Measurements from ENCODE around the gene FBXO42.
A peak's percentile ranks its signal among the peaks of the same experiment; 100 is the strongest.

FBXO42 gene

GRCh38 chr1:16351994-16352841, at the start of gene FBXO42:
Gene FBXO42 (minus strand): TSS chr1:16352480. CDS start chr1:16315418, 37,062 bp downstream.
- peak; percentile 91 for DNase-seq

DNA sequence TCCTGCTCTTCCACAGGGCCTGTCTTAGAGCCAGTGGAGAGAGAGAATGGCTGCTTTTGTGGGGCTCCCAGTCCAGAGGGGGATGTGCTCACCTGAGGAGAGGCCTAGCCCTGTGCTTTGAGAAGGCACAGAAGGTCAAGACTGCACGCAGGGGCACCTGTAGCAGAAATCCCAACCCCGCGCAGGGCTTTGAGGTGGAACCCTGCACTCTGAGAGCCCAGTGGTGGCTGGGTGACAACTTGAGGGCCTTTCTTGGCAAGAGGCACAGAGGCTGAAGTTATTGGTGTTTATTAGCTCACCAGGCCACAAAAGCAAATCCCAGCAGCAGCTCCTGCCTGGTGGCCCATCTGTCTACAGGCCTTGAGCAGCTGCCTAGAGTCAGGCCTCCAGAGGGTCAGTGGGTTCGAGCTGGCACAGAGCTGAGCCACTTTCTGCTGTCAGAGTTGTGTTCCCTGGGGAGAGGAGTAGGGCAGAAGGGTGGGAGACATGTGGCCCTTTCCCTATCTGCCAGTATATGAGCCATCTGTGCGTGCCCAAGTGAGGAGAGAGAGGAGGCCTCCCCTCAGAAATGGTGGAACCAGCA, 46.2 kb upstream of the FBXO42 start:
- DNase-seq, result no peak

GRCh38 chr1:16397120-16397519, 44.8 kb upstream of the FBXO42 start:
- no peak for DNase-seq

- DNase-seq, result peak; percentile 32
Observed at GRCh38 chr1:16396591-16396990, 44.3 kb upstream of the FBXO42 start.

GRCh38 chr1:16394977-16395376, 42.7 kb upstream of the FBXO42 start:
- no peak for DNase-seq

- DNase-seq, result no peak
Observed at GRCh38 chr1:16393570-16394521, 41.6 kb upstream of the FBXO42 start.

- no peak for DNase-seq
Observed at GRCh38 chr1:16392740-16393569, 40.7 kb upstream of the FBXO42 start.

GRCh38 chr1:16391411-16391810, 39.1 kb upstream of the FBXO42 start:
- DNase-seq, result no peak

GRCh38 chr1:16387201-16388188, 35.2 kb upstream of the FBXO42 start:
- DNase-seq, result peak; percentile 30

DNA sequence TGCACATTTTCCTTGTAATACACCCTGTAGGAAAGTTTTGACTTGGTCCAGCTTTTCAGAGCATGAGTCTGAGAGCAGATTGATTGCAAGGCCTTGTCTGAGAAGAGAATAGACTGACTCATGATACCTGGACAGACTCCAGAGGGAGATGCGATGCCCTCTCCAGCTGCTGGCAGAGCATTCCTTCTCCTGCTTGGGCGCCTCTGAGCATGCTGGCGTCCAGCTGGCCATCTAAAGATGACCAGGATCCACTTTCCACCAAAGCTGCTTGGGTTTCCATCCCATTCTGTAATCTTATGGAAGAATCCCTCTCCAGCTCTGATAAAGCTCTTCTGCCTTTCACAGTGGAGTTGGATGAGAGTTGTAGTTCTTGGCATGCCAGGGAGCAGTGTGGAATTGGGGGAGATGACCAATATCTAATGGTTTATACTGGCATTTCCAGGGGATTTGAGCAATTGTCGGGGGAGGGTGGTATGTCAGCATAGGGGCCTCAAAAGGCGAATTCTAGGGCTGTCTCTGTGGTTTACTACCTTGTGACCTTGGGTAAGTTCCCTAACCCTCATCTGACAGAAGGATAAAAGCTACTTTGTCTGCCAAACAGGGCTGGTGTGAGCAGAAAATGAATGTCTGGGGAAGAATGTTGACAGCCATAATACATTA, 34.3 kb upstream of the FBXO42 start:
- no peak for DNase-seq

DNA sequence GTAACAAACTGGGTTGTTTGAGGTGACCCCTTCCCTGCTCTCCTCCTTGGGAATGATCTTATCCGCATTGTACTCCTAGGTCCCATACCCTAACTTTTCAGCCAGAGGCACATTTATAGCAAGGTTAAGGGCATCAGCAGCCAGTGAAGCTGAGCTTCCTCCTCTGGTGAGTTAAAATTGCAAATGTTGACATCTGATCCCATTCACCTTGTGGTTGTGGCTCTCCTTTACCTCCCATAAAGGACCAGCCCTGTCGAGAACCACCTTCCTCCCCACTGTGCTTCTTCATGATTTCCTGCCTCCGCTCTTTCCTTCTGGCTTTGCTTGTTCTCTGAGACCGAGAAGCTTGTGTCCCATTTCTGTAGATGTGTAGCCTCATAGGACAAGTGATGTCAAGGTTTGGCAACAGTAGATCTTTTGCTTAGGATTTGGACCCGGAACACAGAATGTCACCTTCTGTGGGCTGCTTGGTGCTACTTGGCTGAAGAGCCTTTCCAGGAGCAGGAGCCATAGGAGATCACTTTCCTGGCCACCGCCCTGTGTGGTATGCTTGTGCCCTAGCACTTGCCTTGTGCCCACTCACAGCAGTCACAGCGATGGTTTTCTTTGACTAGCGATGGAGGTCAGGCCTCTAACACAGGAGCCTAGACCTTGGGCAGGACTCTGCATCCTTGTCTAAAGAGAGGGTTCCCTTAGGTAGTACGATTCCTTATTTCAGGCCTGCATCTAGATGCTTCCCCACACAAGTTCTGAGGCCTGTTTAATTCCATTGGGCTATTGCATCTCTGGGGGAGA, 33.6 kb upstream of the FBXO42 start:
- DNase-seq, result no peak

DNA sequence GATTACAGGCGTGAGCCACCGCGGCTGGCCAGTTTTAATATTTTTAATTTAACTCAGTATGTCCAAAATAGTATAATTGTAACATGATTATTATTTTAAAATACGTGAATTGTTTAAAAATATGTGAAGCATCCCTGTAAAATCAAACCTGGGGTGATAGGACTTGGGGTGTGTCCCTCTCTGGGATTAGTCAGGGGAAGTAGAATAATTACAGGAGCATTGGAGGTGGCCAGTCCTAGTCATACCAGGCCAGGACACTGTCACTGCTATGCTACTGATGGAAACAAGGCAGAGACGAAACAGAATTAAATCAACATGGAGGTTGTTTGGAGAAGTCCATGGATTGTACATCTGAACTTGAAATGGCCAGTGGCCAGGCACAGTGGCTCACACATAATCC, 31.6 kb upstream of the FBXO42 start:
- DNase-seq, result no peak

GRCh38 chr1:16380868-16381267, 28.6 kb upstream of the FBXO42 start:
- no peak for DNase-seq

GRCh38 chr1:16378443-16378842, 26.2 kb upstream of the FBXO42 start:
- no peak for DNase-seq

- no peak for DNase-seq
Observed at GRCh38 chr1:16376971-16377370, 24.7 kb upstream of the FBXO42 start.

GRCh38 chr1:16375521-16376340, 23.5 kb upstream of the FBXO42 start:
- DNase-seq, result no peak

DNA sequence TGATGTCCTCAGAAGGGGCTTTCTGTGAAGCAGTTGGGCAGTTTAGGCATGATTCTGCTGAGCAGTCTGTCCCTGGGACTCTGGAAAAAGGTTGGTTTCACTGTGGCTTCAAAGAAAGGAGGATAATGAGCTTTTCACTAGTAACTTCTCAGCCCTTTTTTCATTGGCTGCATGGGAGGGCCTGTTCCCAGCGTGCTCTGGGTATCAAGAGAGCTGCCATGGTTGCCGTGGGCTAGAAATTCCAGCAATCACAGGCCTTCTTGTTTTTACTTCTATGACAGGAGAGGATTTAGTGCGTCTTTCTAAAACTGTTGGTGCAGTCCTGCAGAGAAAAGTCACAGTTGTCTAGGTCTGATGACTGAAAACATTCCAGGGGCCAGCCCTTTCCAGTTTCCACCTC, 22.0 kb upstream of the FBXO42 start:
- no peak for DNase-seq

DNA sequence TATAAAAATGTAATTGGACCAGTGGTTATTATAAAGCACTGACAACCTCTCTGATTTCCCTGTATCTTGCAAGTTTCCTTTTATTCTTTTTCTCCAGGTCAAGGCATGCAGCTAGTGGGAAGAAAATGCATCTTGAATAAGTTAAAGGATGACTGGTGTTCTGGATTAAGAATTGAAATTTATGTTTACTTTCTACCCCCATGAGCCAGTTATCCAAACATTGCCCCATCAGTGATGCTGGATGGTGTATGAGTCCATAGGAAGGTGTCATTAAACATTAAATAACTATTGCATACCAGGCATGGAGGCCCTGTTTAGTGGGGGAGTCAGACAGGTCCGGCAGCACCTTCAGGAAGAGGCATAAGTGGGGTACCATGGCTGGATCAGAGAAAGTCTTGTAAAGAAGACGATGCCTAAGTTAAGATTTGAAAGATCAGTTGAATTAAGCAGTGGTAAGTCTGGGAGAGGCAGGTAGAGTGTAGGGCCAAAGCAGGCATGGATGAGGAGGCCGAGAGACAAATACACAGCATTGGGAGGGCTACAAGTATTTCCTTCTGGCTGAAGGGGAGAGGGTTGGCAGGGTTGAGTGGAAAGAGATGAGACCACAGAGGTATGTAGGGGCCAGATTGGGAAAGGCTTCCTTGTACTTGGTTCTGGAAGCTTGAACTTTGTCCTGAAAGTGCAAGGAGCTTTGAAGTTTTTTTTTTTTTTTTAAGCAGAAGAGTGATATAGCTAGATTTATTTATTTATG, 20.4 kb upstream of the FBXO42 start:
- DNase-seq, result no peak

Measured in NCI-H1105 treated with DMSO at 0.1 percent for 48 hours (cell line).